ENCODE measurements around the gene C20orf202.

Gene C20orf202

DNA sequence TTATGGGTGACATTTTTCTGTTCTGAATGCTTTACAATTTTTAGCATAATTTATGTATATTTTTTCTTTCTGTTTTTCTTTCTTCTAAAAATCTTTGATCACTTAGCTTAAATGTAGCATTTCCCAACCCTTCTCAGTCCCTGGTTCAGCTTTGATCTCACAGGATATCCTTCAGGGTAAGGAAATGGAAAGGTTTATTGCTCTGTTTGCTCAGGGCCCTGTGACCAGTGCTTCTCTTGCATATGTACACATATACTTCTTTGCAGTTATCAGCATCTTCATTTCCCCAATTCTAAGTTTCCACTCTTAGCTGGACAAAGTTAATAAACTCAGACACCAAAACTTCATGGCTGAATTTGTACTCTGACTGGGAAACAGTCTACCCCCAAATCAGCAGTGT is 49.0 kb upstream of the C20orf202 start (continued):
- TF ChIP-seq ZNF302 (tag by site-specific recombination; IDR thresholded peaks at IDR 0.05; ENCODE audit: low read depth) (no peak), ZNF473 (tag by site-specific recombination; IDR thresholded peaks at IDR 0.05) (no peak), ZNF548 (tag by site-specific recombination; IDR thresholded peaks at IDR 0.05) (no peak)

DNA sequence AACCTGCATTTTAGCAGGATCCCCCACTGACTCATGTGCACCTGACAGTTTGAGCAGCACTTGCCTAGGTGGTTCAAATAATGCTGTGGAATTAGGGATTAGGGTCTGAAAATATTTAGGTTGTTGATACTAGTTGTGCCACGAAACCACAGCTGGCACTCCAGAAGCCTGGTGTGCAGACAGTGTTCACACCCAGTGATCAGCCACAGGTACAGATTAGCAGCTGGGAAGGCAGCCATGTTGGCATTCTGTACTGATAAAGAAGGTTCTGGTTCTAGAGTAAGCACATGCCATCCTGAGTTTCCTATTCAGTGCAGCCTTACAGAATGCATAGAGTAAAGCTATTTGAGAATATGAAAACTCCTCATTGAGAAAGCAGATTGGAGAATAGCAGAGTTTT is 48.6 kb upstream of the C20orf202 start:
- ChIA-PET POLR2A (no interaction called here), CTCF (interaction anchor here (0.8 kb wide), 1 partner anchor 11 kb away, joined by 3 read pairs; no protein-coding TSS in a partner anchor)
- Histone ChIP-seq H3K4me1 (ENCODE audit: control insufficient read depth, insufficient read depth, low read length) (no peaks in the 10 kb centered on the region), H3K36me3 (ENCODE audit: control insufficient read depth in 2 of 2, insufficient read depth in 1 of 2, low read length in 2 of 2) (peaks cover 3 to 48% of the 10 kb centered on the region in 2 experiments), H3K27ac (ENCODE audit: extremely low read depth, low read depth, low read length) (no peak overlapping the region), H3K9me3 (ENCODE audit: control insufficient read depth, insufficient read depth, low read depth, low read length) (no peaks in the 10 kb centered on the region), H3K4me3 (ENCODE audit: low read depth, low read length) (no peak overlapping the region)
- no peak for TF ChIP-seq ZNF148 (tag by site-specific recombination; IDR thresholded peaks at IDR 0.05; ENCODE audit: borderline replicate concordance)
- no peak for TF ChIP-seq ZNF280C (tag by site-specific recombination; IDR thresholded peaks at IDR 0.05)
- no peak for TF ChIP-seq ZBTB8A (tag by site-specific recombination; IDR thresholded peaks at IDR 0.05)
- TF ChIP-seq ZNF707 (tag by site-specific recombination; IDR thresholded peaks at IDR 0.05) = no peak
- TF ChIP-seq, protein P1, sequence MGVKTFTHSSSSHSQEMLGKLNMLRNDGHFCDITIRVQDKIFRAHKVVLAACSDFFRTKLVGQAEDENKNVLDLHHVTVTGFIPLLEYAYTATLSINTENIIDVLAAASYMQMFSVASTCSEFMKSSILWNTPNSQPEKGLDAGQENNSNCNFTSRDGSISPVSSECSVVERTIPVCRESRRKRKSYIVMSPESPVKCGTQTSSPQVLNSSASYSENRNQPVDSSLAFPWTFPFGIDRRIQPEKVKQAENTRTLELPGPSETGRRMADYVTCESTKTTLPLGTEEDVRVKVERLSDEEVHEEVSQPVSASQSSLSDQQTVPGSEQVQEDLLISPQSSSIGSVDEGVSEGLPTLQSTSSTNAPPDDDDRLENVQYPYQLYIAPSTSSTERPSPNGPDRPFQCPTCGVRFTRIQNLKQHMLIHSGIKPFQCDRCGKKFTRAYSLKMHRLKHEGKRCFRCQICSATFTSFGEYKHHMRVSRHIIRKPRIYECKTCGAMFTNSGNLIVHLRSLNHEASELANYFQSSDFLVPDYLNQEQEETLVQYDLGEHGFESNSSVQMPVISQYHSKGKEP (tag by site-specific recombination; IDR thresholded peaks at IDR 0.05) = no peak
- TF ChIP-seq ZBTB7A (tag by site-specific recombination; IDR thresholded peaks at IDR 0.05; ENCODE audit: low read depth) = no peak
- TF ChIP-seq KLF7 (tag by site-specific recombination; IDR thresholded peaks at IDR 0.05; ENCODE audit: borderline replicate concordance) = no peak
- TF ChIP-seq ZNF274 (IDR thresholded peaks at IDR 0.05; ENCODE audit: low read length) = no peak
- no peak for TF ChIP-seq ZNF274 (tag by site-specific recombination; IDR thresholded peaks at IDR 0.05; ENCODE audit: borderline replicate concordance)
- no peak for TF ChIP-seq ZNF292 (tag by site-specific recombination; IDR thresholded peaks at IDR 0.05; ENCODE audit: borderline replicate concordance, low read depth)
- TF ChIP-seq, protein P2, sequence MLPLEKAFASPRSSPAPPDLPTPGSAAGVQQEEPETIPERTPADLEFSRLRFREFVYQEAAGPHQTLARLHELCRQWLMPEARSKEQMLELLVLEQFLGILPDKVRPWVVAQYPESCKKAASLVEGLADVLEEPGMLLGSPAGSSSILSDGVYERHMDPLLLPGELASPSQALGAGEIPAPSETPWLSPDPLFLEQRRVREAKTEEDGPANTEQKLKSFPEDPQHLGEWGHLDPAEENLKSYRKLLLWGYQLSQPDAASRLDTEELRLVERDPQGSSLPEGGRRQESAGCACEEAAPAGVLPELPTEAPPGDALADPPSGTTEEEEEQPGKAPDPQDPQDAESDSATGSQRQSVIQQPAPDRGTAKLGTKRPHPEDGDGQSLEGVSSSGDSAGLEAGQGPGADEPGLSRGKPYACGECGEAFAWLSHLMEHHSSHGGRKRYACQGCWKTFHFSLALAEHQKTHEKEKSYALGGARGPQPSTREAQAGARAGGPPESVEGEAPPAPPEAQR (tag by site-specific recombination; IDR thresholded peaks at IDR 0.05) = no peak
- TF ChIP-seq MEIS1 (CRISPR knock-in tag; IDR thresholded peaks at IDR 0.05; ENCODE audit: borderline replicate concordance) = no peak
- TF ChIP-seq ZNF623 (tag by site-specific recombination; IDR thresholded peaks at IDR 0.05) = no peak
- no peak for TF ChIP-seq ZSCAN30 (tag by site-specific recombination; IDR thresholded peaks at IDR 0.05)
- TF ChIP-seq PRDM1 (tag by site-specific recombination; IDR thresholded peaks at IDR 0.05) = no peak
- TF ChIP-seq, protein P3, sequence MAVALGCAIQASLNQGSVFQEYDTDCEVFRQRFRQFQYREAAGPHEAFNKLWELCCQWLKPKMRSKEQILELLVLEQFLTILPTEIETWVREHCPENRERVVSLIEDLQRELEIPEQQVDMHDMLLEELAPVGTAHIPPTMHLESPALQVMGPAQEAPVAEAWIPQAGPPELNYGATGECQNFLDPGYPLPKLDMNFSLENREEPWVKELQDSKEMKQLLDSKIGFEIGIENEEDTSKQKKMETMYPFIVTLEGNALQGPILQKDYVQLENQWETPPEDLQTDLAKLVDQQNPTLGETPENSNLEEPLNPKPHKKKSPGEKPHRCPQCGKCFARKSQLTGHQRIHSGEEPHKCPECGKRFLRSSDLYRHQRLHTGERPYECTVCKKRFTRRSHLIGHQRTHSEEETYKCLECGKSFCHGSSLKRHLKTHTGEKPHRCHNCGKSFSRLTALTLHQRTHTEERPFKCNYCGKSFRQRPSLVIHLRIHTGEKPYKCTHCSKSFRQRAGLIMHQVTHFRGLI (tag by site-specific recombination; IDR thresholded peaks at IDR 0.05) = no peak

Data from HEK293 (cell line).